Stimulated activated naive B cell treated with anti-CD40 and anti-IgM and Interleukin-4, amounts not matched to agents 10 μg/mL and 1 μg/mL and 100 μg/mL, for 72 hours (primary cell): ENCODE results near the gene TM4SF18.

Source experiments
- ATAC-seq, 2 donors: fragments of 150-1000 bp; cut with Tn5 transposase; replicated peaks; 2 replicates each; pipeline ENCODE4 v1.10.0; 2021; ENCODE audit warnings: moderate library complexity in 1 of 2
- DNase-seq: peaks from one replicate; pipeline ENCODE4 v3.0.0; 2021
- H3K27ac Mint-ChIP-seq: one replicate; pipeline ENCODE4 v1.8.0; 2022; ENCODE audit warnings: mild to moderate bottlenecking, mixed read lengths
- H3K27me3 Mint-ChIP-seq, 2 donors: one replicate each; pipeline ENCODE4 v1.8.0; 2022; ENCODE audit warnings: mixed read lengths in 2 of 2
- H3K36me3 Mint-ChIP-seq, 2 donors: one replicate each; pipeline ENCODE4 v1.8.0; 2022; ENCODE audit warnings: mixed read lengths in 2 of 2, mild to moderate bottlenecking in 1 of 2
- H3K4me1 Mint-ChIP-seq, 2 donors: one replicate each; pipeline ENCODE4 v1.8.0; 2022; ENCODE audit warnings: mixed read lengths in 2 of 2, mild to moderate bottlenecking in 1 of 2
- H3K4me3 Mint-ChIP-seq, 2 donors: one replicate each; pipeline ENCODE4 v1.8.0; 2022; ENCODE audit warnings: mild to moderate bottlenecking in 2 of 2, mixed read lengths in 2 of 2, moderate library complexity in 1 of 2
- H3K9me3 Mint-ChIP-seq, 2 donors: one replicate each; pipeline ENCODE4 v1.8.0; 2022; ENCODE audit warnings: mixed read lengths in 2 of 2, mild to moderate bottlenecking in 1 of 2

Gene TM4SF18

GRCh38 chr3:149273096-149273751 is 60.2 kb downstream of the TM4SF18 start:
- peak; percentile 75 to 79 for ATAC-seq
- H3K4me1 Mint-ChIP-seq = peaks cover 6 to 8% of the 10 kb centered on the region in 2 donors
- H3K27ac Mint-ChIP-seq = no peak overlapping the region
- no peaks in the 10 kb centered on the region for H3K27me3 Mint-ChIP-seq
- H3K9me3 Mint-ChIP-seq = no peaks in the 10 kb centered on the region
- H3K4me3 Mint-ChIP-seq = no peak overlapping the region
- peak; percentile 9 for DNase-seq
- H3K36me3 Mint-ChIP-seq = no peaks in the 10 kb centered on the region

- no peak overlapping the region for H3K27ac Mint-ChIP-seq
- ATAC-seq = no peak
- no peak for DNase-seq
- H3K9me3 Mint-ChIP-seq = no peaks in the 10 kb centered on the region
- H3K4me3 Mint-ChIP-seq = no peak overlapping the region
- peaks cover 2 to 8% of the 10 kb centered on the region in 2 donors for H3K4me1 Mint-ChIP-seq
- H3K36me3 Mint-ChIP-seq = no peaks in the 10 kb centered on the region
- no peaks in the 10 kb centered on the region for H3K27me3 Mint-ChIP-seq
Measured at GRCh38 chr3:149271669-149272068, 61.8 kb downstream of the TM4SF18 start.

GRCh38 chr3:149270180-149270579 is 63.3 kb downstream of the TM4SF18 start:
- Mint-ChIP-seq H3K4me3 (no peak overlapping the region), H3K9me3 (no peaks in the 10 kb centered on the region), H3K4me1 (peaks cover 4 to 8% of the 10 kb centered on the region in 2 donors), H3K27ac (no peak overlapping the region), H3K27me3 (no peaks in the 10 kb centered on the region), H3K36me3 (no peaks in the 10 kb centered on the region)
- DNase-seq = no peak
- no peak for ATAC-seq

- ATAC-seq (no peak), DNase-seq (no peak)
- Mint-ChIP-seq H3K4me3 (no peak overlapping the region), H3K36me3 (no peaks in the 10 kb centered on the region), H3K27ac (no peak overlapping the region), H3K9me3 (no peaks in the 10 kb centered on the region), H3K27me3 (no peaks in the 10 kb centered on the region), H3K4me1 (peaks cover 4 to 8% of the 10 kb centered on the region in 2 donors)
Measured at GRCh38 chr3:149269687-149270086, 63.7 kb downstream of the TM4SF18 start.
